Measurements from ENCODE around the gene PGP.
"Not testable (repeated sequence)": the region's sequence is repeated elsewhere in the genome, so short reads cannot be mapped to it uniquely, and the experiment has no call there.

PGP gene

GRCh38 chr16:2243031-2243528 is 28.4 kb upstream of the PGP start:
- H3K4me3 ChIP-seq (ENCODE audit: low read depth, low read length) = no peak overlapping the region
- no peak for TF ChIP-seq CTCF (IDR thresholded peaks at IDR 0.05; ENCODE audit: insufficient read depth, low read depth, low read length, missing control alignments)

GRCh38 chr16:2242598-2242997 is 28.0 kb upstream of the PGP start:
- no peak for DNase-seq (ENCODE audit: low read depth)
- TF ChIP-seq CTCF (IDR thresholded peaks at IDR 0.05; ENCODE audit: insufficient read depth, low read depth, low read length, missing control alignments) = no peak
- H3K4me3 ChIP-seq (ENCODE audit: low read depth, low read length) = no peak overlapping the region

More at GRCh38 chr16:2243031-2243528, 28.4 kb upstream of the PGP start:
- no peak for DNase-seq (ENCODE audit: low read depth)

- not testable (repeated sequence) for DNase-seq (ENCODE audit: low read depth); H3K4me3 ChIP-seq (ENCODE audit: low read depth, low read length)
Measured at GRCh38 chr16:2240331-2240730, 25.7 kb upstream of the PGP start.

- no peak for TF ChIP-seq CTCF (IDR thresholded peaks at IDR 0.05; ENCODE audit: insufficient read depth, low read depth, low read length, missing control alignments)
- no peak for DNase-seq (ENCODE audit: low read depth)
- no peak overlapping the region for H3K4me3 ChIP-seq (ENCODE audit: low read depth, low read length)
Measured at GRCh38 chr16:2238838-2239675, 24.4 kb upstream of the PGP start.

- TF ChIP-seq CTCF (IDR thresholded peaks at IDR 0.05; ENCODE audit: insufficient read depth, low read depth, low read length, missing control alignments) = no peak
- no peak overlapping the region for H3K4me3 ChIP-seq (ENCODE audit: low read depth, low read length)
- DNase-seq (ENCODE audit: low read depth) = no peak
Measured at GRCh38 chr16:2238150-2238837, 23.7 kb upstream of the PGP start.

- H3K4me3 ChIP-seq (ENCODE audit: low read depth, low read length) = no peak overlapping the region
- no peak for TF ChIP-seq CTCF (IDR thresholded peaks at IDR 0.05; ENCODE audit: insufficient read depth, low read depth, low read length, missing control alignments)
- no peak for DNase-seq (ENCODE audit: low read depth)
Measured at GRCh38 chr16:2237493-2238149, 23.0 kb upstream of the PGP start.

GRCh38 chr16:2237102-2237482 is 22.5 kb upstream of the PGP start:
- H3K4me3 ChIP-seq (ENCODE audit: low read depth, low read length) = no peak overlapping the region

More at GRCh38 chr16:2237102-2237482, 22.5 kb upstream of the PGP start:
- no peak for DNase-seq (ENCODE audit: low read depth)
- TF ChIP-seq CTCF (IDR thresholded peaks at IDR 0.05; ENCODE audit: insufficient read depth, low read depth, low read length, missing control alignments) = no peak

All from GM12865 (cell line).